ENCODE data around the gene WFIKKN1. TPM values are rescaled to one million over a fixed set of nuclear protein-coding genes. Genes with fewer than 3 reads are reported as not detected.
A peak's percentile ranks its signal among the peaks of the same experiment; 100 is the strongest.

Gene WFIKKN1
- total and polyA plus RNA-seq, 2 experiments from 2014 or later = 3.5 to 6.8 TPM

GRCh38 chr16:588639-588888, 42.2 kb upstream of the WFIKKN1 start (continued):
- TF ChIP-seq ZNF462 (CRISPR knock-in tag; IDR thresholded peaks at IDR 0.05) (no peak), STAT1 (IDR thresholded peaks at IDR 0.05; ENCODE audit: unreplicated experiment) (no peak), JUNB (IDR thresholded peaks at IDR 0.05; ENCODE audit: unreplicated experiment) (no peak), EZH2 (IDR thresholded peaks at IDR 0.05; ENCODE audit: low read depth, unreplicated experiment) (no peak), NANOG (IDR thresholded peaks at IDR 0.05; ENCODE audit: borderline replicate concordance) (no peak)

GRCh38 chr16:588889-589657, 41.7 kb upstream of the WFIKKN1 start:
- Mint-ChIP-seq H3K27me3 (ENCODE audit: insufficient read depth, low read depth, poor library complexity) (peaks cover 32% of the 10 kb centered on the region), H3K4me3 (peak overlapping the region; percentile 87), H3K36me3 (ENCODE audit: low read depth) (peaks cover 3% of the 10 kb centered on the region; the same call in 1 of the 3 replicates), H3K9me3 (no peaks in the 10 kb centered on the region; the same call in 1 of the 3 replicates), H3K4me1 (peaks cover 16% of the 10 kb centered on the region), H3K27ac (peak overlapping the region; percentile 99)
- H3K79me2 ChIP-seq (replicated peaks; ENCODE audit: insufficient read depth) = peaks cover 26% of the 10 kb centered on the region
- H3K4me2 ChIP-seq = peak overlapping the region; percentile 84
- H3K36me3 ChIP-seq (ENCODE audit: insufficient read depth) = no peaks in the 10 kb centered on the region
- H4K20me1 ChIP-seq (replicated peaks; ENCODE audit: insufficient read depth) = peaks cover 24% of the 10 kb centered on the region
- H2AFZ ChIP-seq = peak overlapping the region; percentile 91
- H3F3A ChIP-seq (replicated peaks; ENCODE audit: low read depth) = peaks cover 8% of the 10 kb centered on the region; the same call in 1 of the 2 replicates
- peak; percentile 96 for DNase-seq (ENCODE audit: low spot score)
- peak overlapping the region; percentile 99 for H3K27ac ChIP-seq (ENCODE audit: low read depth)
- no peaks in the 10 kb centered on the region for H3K9me2 ChIP-seq (ENCODE audit: insufficient read depth)
- H3K27me3 ChIP-seq (ENCODE audit: insufficient read depth) = peaks cover 30% of the 10 kb centered on the region
- 0 out of 2 replicates have a peak, but pooled peaks cover under 1% of the 10 kb centered on the region for H3K4me1 ChIP-seq (ENCODE audit: insufficient read depth)
- ATAC-seq = peak; percentile 75
- TF ChIP-seq CREB1 (CRISPR knock-in tag; IDR thresholded peaks at IDR 0.05; ENCODE audit: low read depth) (no peak; the same call in 1 of the 2 replicates), STAT1 (IDR thresholded peaks at IDR 0.05; ENCODE audit: unreplicated experiment) (no peak), POLR2AphosphoS5 (IDR thresholded peaks at IDR 0.05; ENCODE audit: low read depth) (peak; percentile 83), ZNF114 (CRISPR knock-in tag; IDR thresholded peaks at IDR 0.05) (no peak)
- H3K4me3 ChIP-seq = peak overlapping the region; percentile 98

Data from GM23338 (cell line).